HG02973 (cell line): ENCODE results near the gene DLG2.
A peak's percentile ranks its signal among the peaks of the same experiment; 100 is the strongest.

Source experiments
- ATAC-seq: cut with Tn5 transposase; IDR thresholded peaks from one replicate; pipeline ENCODE4 v1.9.1; 2021; ENCODE audit warnings: moderate library complexity; ENCODE audit not compliant: unreplicated experiment

DLG2 gene

DNA sequence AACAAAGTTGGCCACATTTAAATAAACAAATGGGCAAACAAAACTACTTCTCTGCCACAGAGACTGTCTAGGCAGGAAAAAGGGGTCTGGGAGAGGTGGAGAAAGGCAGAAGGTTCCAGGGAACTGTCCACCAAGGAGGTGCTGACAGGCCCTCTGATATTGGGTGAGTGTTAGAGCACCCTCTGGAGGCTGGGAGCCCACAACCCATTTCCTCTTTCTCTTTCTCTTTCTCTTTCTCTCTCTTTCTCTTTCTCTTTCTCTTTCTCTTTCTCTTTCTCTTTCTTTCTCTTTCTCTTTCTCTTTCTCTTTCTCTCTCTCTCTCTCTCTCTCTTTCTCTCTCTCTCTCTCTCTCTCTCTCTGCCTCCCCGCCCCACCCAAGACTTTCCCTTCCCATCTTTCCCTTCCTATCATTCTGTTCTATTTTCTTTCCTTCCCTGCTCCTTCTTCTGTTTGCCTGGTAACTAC lies 912.8 kb downstream of the DLG2 start:
- ATAC-seq = peak; percentile 65

DNA sequence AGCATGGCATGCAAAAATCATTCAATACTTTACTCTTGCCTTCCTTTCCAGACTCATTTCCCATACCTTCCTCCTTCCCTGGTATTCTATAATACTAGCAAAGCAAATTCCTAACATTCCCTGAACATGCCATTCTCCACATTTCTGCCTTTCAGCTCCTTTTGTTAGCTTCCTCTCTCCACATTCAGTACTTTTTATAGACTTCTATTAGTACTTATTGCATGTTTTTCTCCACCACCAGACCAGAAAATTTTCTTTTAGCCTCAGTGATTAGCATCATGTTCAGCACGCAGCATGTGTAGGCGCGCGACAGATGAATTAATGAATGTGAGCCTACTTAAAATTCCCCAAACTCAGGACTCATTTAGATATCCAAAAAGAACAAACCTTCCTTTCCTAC lies 935.3 kb downstream of the DLG2 start:
- ATAC-seq = no peak

DNA sequence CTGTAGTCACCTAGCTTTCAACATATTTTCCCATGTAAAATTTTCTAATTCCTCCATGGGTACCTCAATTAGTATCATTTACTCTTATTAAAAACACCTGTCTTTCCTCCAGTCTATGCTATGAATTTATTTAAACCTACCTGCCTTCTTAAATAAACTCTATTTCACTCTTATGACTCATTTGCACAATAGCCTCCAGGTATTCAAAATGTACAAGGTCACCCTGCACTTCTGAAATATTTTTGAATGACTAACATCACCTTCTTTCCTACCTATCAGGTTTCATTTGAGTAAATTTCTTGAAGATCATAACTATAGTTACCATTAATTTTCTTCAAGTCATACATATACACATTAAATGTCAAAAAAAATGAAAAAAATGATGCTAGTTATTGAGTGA lies 939.7 kb downstream of the DLG2 start:
- no peak for ATAC-seq

DNA sequence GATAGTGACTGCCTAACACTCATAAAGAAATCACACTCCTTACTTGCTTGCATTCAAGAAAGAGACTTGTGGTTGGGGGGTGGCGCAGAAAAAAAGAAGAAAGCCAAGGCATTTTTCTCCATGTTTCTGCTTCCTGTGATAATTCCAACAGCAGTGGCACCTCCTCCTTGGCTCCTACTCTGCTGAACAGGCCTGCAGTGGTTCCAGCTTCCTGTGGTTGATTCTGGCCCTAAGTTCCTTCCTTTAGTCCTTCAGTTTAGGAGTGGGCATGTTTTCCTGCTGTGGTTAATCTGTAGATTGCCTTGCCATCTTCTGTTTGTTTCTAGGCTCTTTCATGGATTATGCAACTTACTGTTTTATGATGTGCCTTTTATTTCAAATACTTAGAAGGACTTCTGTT lies 940.4 kb downstream of the DLG2 start:
- ATAC-seq = no peak

DNA sequence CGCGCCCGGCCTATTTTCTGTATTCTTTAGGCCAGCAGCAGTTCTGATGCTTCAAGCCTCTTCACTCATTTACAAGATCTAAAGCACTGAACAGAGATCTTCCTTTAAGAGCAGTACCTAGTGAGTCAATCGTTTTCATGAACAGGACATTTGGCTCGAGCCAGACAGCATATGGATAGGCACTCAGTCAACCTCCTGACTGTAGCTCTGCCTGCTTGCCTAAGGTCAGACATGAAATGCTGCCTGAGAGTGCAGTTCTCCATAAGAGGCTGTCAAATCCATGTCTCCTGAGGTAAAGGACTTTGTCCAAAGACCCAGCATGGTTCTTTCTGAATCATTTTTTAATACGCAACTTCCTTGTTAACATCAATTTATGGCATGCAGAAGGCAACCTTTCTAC lies 941.2 kb downstream of the DLG2 start:
- no peak for ATAC-seq

DNA sequence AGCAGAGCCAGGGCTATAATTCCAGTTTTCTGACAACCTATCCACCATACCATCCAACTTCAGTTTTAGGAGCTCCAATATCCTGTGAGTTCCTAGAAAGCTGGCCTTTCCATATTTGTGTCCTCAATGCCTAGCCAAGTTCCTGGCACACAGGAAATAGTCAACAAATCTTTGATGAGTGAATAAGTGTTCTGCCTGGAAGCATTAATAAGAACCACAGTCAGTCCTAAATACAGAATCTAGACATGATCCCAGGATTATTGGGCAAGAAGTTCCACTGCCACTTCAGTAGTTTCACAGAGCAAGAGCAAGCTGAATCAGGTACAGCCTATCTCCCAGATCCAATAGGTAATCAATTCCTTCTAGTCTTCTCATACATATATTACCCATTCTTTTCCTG lies 942.0 kb downstream of the DLG2 start:
- ATAC-seq = no peak

DNA sequence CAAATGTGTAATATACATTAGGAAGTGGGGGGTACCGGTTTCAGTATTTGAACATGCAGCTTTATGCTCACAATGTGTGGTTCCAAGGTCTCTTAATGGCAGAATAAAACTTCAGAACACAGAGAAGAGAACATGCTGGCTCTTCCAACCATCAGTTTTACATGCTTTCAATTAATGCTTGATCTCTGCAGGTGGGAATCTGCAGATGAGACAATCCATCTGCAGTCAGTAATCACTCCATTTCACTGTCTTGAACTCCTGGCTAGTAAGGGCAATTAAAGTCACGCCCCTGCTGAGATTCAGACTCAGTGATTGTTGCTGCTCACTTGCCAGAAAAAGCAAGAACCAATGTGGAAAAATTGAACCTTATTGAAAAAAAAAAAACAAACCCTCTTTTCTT lies 945.7 kb downstream of the DLG2 start:
- ATAC-seq = no peak

DNA sequence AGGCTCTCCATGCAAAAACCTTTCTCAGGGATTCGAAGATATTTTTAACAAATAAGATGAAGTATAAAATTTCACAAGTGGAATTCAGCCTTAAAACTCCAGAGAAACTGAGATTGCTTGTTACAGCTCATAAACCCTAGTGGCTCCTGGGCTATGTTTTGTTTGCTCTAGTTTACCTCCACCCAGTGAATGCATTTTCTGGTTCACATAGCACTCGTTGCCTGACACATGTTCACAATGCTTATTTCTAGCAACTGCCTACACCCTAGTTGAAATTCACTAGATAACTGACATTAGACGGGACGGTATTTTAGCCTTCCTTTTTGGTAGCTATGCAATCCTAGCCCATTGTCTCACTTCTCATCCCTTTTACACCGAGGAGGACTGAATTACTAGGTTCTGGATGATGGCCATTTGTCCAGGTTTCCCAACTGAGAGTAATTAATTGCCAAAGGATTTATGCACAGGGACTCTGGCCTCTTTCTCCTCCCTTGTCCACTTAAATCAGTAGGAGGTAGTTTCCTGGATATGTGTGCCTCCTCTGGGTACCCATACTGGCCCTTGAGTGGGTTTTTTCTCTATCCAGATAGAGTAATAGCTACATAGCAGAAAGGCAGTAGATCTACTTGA lies 951.6 kb downstream of the DLG2 start:
- ATAC-seq = no peak

DNA sequence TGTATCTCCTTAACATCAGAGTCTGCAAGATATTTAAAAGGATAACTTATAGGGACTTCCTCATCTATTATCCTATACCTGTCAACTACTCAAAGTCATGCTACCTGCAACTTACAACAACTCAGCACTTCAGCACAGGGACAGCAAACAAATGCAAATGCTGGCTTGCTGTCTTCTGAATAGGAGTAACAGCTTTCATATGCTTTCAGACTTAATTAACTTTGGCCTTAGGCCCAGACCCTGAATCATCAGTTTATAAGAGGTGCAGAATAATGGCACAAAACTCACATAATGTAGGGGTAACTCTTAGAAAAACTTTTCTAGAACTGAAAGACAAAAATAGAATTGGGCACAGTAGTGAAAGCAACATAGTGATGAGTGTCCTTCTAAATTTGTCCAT lies 953.4 kb downstream of the DLG2 start:
- ATAC-seq = no peak

DNA sequence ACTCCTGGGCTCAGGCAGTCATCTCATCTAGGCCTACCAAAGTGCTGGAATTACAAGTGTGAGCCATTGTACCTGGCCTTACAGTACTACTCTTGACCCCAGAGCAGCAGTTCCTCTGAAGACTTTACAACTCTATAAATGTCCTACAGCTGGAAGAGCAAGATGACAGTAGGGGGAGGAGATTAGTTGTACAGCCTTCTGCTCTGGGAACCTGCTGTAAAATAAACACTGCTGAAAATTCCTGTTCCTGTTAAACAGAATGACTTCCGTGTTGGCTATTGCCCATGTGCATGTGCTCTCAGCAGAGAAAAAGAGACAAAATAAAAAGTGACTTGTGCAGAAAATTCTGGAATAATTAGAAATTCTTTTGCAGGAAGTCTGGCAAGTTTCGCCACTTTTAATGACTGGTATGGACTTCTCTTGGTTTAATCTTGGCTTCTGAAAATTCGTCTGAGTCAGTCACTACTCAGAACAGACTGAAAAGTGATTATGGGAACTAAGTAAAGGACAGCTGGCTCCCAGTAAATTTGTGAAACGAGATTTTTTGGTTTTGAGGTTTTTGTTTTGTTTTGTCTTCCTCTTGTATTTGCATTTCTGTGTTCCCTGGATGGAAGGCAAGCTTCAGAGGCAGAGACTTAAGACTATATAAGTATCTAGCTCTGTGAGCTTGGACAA lies 955.7 kb downstream of the DLG2 start:
- no peak for ATAC-seq

DNA sequence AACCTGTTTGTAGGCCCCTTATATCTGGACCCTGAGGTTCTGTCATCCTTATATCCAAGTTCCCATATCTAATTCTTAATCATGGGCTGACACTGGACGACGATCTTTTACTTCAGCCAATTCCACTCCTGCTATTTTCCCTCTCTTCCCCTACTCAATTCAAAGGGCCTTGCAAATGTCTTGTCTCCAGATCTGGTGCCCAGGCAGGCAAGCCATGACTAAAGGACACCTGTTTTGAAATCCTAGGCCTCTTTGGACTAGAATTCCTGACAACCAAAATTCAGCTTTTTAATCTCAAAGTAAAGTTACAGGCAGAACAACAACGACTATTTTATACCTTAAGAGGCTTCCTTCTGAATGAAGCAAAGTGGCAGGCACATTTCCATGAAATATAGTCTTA lies 963.4 kb downstream of the DLG2 start:
- ATAC-seq = no peak

DNA sequence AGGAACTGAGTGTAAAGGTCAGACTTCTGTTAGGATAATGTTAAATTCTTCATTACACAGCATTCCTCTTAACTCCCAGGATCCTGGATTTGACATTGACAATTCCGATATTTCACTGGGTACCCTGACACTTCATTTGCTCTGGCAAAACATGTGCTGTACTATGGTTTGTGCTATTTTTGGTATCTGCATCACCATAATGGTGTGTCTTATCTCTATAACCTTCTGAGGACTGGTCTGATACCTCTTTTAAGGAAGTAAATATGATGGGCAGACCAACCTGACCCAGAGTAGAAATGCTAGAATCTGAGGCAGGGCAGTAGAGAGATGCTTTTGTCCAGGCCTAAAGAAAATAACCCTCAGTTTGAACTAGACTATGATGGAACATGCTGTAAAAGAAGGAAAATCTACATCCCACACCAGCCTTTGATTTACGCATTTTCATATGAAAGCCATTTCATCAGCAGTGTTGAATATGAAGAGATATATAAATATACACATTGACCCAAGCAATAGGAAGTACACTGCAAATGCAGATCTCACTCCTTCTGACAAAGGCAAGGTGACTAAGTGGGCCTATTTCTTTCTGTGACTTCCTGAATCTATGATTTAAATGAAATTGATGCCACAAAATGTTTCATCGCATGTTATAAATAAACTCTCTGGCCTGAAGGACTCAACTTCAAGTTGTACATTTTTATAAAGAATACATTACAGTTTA lies 966.7 kb downstream of the DLG2 start:
- ATAC-seq = no peak

DNA sequence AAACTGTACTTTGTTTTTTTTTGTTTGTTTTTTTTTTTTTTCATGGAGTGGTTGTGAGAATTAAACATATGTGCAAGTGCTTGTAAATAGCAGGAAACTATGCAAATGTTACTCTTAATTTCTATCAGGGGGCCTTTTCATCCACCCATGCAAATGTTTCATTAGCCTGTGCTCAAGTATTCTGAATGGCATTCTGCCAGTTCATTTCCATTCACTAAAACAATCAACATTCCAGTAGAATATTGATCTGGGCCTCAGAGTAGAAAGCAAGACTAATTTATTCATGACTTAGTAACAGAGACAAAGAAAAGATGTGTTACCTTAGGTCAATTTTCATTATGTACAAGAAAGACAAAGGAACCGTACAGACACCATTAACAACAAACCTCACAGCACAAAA lies 971.4 kb downstream of the DLG2 start:
- no peak for ATAC-seq

DNA sequence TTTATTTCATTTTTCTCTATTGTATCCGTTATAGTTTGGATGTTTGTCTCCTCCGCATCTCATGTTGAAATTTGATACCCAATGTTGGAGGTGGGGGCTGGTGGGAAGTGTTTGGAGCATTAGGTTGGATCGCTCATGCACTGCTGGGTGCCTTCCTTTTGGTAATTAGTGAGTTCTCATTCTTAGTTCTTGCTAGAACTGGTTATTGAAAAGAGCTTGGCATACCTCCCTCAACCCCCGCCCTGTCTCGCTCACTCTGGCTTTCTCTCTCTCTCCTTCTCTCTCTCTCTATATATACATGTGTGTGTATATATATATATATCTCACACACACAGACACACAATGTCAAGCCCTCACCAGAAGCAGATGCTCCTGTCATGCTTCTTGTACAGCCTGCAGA lies 978.7 kb downstream of the DLG2 start:
- no peak for ATAC-seq

DNA sequence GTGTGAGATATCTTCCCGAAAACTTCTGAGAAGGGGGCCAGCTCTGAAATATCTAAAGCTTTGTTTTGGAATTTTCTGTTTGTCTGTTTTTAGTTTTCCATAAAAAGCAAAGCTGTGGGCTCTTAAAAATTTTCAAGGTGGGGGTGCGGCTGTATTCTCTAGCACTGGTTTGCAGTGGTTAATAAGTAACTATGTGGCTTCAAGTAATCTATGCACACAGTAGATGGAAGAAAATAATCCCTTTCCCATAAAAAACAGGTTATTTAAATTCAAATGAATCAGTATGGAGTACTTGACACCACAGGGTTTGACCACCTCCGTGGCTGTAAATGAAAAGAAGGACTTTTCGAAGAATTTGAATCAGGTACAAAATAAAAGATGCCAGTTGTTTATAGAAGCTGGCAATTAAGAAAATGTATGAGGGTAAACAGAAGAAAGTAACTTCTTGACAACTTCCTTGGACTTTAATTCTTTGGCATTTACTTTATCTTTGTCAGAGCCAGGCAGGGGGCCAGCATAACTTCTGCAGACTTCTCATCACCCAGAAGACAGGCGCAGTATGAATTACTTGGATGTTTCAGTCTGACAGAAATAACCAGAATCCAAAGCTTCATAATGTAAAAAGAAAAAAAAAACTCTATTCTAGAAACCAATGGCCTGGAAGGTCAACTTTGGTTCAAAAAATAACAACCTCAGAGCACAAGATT lies 981.0 kb downstream of the DLG2 start:
- no peak for ATAC-seq

DNA sequence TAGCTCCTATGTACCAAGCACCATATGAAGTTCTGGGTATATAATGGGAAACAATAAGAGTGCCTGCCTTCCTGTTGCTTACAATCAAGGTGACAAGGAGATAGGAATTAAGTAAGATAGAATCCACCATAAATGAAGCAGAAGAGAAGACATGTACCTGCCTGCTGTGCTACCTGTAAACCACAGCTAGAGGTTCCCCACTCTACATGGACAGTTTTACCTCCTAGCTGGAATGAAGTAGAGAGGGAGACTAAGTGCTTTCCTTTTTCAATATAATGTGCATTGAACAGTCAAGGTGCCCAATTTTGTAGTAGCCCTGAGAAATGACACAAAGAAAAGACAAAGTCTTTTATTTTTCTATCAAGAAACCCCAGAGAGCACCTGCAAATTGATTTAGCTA lies 984.6 kb downstream of the DLG2 start:
- no peak for ATAC-seq

DNA sequence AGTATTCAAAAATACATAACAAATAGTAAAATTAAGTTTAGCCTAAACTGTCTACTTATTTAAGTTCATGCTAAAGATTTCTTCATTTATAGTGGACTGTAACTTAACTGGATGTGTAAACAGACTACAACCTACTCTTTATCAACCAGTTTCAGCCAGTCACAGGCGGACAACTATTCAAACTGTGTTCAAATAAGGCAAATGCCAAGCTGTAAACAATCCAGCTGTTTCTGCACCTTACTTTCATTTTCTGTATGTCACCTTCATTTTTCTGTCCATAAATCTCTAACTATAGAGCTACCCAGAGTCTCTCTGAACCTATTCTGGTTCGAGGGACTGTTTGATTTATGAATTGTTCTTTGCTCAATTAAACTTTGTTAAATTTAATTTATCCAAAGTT lies 992.8 kb downstream of the DLG2 start:
- ATAC-seq = no peak

DNA sequence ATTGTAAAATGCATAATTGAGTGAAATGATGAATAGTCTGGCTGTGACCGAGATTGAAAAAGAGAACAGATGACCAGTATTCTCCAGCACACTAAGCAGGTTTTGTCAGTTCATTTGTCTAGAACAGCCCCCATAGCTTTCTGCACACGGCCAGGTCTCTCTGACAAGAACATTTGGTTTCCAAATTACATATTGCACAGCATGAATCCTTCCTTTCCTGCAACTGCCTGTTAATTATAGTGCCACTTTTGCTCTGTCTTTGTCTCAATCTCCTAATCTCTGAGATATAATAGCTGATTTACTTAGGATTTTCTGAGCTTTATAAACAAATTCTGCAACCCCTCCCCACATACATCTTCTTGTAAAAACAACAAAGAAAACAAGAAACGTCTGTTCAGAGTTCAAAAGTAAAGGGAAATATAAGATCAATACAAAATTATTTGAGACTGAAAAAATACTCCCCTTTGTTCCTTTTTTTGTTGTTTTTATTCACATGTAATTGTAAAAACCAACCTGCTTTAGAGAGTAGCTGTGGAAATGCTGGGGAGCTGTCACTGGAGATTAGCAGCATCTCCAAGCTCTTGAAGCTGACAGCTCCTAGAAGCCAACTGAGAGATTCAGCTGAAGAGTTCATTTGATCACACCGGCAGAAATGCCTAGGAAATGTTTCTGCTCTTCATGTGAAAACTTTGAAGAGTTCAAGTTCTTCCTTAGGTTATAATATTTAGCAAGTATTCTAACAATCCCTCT lies 998.1 kb downstream of the DLG2 start:
- ATAC-seq = no peak

DNA sequence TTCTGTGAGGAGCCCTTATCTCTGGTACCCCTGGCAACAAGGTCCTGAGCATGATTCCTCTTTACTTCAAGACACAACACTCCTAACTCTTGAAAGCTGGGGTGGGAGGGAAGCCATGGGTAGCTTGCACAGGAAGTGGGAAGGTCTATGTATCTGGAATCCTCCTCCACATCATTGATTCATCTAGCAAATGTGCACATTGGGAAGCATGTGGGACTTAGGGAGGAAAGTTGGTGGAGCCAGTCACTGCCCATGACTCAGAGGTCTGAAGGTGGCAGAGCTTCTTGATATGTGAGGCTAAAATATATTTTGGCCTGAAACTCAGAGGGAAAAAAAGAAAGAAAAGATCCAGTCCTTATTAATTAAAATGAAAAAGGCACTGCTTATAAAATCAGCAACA lies 1000.9 kb downstream of the DLG2 start:
- ATAC-seq = no peak

DNA sequence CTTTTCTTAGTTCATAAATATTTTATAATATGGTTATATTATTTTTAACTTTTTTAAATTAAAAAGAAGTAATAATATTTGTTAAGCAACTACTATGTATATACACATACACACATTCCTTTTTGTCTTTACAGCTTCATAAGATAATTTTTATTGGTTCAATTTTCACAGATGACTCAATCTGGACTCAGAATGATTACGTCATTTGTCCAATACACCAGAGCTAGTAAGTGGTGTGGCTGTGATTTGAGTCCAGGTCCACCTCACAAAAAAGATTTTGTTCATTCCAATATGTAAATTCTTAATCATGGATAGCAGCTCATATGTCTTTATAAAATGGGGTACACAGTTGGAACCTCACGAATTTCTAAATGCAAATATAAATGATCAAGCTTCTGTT lies 1014.5 kb downstream of the DLG2 start:
- no peak for ATAC-seq

DNA sequence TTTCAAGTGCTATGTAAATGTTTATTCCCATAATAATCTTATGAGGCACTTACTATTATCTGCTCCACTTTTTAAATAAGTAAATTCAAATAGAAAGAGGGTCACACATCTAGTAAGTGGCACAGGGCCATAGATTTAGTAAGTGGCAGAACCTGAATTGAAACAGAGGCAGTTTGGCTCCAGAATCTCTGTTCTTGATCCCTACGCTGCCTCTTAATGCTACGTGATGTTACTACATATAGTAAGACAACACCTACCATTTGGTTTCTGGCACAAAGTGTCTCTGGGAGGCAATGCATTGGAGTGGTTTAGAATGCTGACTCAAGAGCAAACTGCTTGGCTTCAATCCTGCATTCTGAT lies 1018.3 kb downstream of the DLG2 start:
- no peak for ATAC-seq
